GM18508 (cell line): ENCODE results near the gene TJP1.

Source experiments
- ATAC-seq: cut with Tn5 transposase; IDR thresholded peaks from one replicate; pipeline ENCODE4 v1.9.1; 2021; ENCODE audit warnings: moderate number of reproducible peaks; ENCODE audit not compliant: insufficient read depth, unreplicated experiment

The TJP1 gene

DNA sequence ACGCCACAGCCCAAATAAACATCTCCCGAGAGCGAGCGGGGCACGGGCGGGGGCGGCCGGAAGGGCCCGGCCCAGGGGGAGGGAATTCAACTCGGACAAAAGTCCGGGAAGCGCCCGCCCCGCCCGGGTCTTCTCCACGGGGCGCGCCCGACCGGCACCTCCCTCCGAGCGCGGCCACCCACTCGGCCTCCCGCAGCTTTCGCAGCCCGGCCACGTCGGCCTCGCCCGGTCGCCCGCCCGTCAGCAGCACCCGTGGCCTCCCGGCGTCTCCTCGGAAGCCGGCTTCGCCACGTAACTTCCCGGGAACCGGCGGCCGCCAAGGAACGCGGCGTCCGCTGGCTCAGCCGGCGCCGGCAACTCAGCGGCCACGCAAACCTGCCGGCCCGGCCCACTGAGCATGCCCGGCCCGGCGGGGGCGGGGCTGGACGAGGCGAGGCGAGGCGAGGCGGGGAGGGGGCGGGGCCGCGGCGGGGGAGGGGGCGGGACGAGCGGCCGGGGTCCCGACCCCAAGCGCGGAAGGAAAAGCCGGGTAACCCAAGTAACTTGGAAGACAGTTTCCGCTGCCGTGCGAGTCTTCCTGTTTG lies at the start of gene TJP1:
Gene TJP1 (minus strand): TSS at position 369 of the 584 bp plus-strand sequence. CDS start 440 bp downstream, outside the sequence.
- ATAC-seq = no peak

DNA sequence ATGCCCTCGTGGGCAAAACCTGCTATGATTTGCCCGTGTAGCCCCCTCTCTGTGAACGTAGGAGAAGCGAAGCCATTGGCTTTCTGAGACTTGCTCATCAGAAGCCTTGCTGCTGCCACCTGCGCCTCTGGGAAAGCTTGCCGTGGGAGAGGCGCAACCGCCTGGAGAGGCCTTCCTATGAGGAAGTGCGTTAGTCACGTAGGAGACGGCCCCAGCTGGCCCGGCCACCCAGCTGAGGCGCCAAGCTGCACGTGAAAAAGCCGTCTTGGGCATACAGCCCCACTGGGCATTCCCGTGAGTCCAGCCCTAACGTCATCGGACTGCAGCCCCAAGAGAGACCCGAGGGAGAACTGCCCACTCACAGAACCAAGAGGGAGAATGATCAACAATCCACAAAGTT lies 49.1 kb upstream of the TJP1 start:
- no peak for ATAC-seq

DNA sequence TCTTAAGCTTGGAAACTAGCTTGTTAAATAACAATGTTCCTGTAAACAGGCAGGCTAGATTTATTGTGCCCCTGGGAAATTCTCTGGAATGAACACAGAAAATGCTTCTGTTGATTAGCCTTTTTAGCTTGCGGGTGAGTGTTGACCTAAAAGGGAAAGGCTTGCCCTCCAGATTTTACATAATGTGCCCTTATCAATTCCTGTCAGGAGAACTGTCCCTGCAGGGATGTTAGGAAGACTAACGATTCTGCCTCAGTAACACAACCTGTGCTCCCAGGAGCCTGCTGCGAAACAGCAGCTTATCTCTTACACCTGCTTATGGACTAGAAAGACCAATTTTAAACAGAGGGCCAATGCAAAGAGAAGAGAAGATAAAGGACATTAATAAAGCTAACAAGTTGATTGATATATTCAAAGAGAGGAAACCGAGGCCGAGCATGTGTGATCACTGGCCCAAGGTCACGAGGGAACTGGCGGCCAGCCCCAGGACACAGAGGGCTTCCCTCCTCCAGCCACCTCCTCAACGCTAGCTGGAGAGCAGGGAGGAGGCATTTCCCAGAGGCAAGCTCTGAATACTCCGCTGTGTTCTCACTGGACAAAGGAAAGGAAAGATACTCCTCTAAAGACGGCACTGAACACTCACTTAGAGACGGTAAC lies 48.4 kb upstream of the TJP1 start:
- no peak for ATAC-seq

DNA sequence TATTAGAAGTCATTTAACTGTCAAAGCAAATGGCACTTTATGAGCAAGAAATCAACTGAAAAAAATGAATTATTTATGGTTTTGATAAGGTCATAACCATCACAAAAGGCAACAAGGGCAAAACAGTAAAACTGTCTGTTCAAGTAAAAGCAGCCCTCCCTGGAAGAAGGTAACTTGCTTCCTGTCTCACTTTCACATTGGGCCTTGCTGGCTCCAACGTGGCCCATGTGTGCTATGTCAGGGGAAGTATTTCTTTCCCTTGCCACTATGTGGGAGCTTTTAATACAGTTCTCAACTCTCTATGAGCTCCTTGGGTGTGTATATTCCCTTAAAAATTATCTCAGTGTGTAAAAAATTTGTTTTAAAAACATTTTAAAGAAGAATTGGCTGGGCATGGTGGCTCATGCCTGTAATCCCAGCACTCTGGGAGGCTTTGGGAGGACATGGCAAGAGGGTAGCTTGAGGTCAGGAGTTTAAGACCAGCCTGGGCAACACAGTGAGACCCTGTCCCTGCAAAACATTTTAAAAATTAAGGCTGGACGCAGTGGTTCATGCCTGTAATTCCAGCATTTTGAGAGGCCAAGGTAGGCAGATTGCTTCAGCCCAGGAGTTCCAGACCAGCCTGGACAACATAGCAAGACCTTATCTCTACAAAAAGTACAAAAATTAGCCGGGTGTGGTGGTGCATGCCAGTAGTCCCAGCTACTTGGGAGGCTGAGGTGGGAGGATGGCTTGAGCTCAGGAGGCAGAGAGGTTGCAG lies 45.2 kb upstream of the TJP1 start:
- no peak for ATAC-seq

DNA sequence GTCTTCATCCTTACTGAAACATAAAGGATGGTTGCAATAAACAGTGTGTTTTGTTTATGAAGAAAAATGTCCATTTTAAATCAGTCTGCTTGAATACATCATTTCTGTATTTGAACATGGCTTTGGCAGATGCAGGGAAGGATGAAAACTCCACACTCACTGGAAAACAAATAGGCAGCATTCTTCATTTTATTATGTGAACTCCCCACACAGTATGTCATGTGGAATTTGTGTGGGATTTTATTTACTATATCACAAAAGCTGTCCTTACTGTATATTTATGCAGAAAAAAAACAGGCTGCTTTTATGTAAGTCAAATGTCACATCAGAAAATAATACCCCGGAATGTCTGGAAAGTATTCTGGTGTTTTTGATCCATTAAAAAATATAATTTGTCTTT lies 44.1 kb upstream of the TJP1 start:
- no peak for ATAC-seq

DNA sequence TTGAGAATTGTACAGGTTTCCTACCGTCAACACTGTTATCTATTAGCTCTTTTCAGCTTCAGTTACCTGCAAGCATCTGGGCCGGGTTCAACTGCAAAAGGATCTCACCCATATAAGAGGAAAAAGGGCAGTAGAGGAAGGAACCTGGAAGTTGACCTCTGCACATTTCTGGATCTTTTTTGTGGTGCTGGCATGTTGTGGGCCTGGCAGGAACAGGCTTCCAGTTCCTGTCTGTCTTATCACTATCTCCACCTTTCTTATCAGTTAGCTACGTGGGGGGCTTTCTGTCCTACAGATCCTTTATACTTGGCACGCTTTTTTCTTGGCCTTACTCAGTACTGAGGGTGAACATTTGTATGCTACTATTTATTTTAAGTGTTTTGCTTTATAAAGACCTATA lies 42.2 kb upstream of the TJP1 start:
- ATAC-seq = no peak

DNA sequence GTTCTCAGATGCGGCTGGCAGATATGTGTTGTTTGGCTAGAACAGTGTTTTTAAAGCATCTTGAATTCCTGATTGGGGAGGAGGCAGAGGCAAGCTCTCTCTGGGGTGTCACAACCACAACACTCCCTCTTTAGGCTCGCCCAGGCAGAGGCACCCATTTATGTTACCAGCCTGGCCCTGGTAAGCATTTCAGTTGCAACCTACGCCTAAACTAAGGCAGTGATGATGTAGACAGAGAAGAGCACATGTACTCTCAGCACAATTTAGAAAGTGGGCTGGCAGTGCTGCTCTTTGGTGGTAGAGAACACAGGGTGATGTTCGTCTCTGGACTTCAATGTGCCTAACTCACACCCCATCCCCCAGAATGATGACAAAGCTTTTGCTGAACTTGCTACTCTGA lies 41.2 kb upstream of the TJP1 start:
- ATAC-seq = no peak

DNA sequence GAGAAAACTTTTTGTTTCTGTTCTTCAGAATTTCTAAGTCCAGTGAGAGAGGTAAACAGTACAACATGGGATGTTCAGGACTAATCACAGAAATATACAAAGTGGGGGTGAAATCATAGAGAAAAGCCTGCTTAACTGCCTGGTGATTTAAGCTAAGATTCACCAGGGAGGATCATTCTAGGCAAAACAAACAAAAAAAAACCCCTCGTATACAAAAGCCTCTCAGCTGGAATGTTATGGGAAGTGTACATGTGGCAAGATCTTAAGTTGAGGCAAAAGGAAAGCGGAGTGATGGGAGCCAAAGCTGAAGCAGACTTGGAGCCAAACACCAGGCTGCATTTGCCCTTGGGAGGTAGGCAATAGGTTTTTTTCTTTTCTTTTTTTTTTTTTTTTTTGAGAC lies 40.0 kb upstream of the TJP1 start:
- ATAC-seq = no peak

DNA sequence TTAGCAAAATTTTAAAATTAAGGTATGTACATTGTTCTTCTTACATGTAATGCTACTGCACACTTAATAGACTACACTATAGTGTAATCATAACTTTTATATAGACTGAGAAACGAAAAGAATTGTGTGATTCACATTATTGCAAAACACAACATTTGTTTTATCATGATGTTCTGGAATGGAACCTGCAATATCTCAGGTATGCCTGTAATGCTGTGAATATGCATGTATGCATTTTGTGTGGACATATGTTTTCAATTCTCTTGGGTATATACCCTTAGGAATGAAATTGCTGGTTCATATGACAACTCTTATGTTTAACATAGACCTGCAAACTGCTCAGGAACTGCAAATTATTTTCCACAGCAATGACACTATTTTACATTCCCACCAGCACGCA lies 38.6 kb upstream of the TJP1 start:
- no peak for ATAC-seq

DNA sequence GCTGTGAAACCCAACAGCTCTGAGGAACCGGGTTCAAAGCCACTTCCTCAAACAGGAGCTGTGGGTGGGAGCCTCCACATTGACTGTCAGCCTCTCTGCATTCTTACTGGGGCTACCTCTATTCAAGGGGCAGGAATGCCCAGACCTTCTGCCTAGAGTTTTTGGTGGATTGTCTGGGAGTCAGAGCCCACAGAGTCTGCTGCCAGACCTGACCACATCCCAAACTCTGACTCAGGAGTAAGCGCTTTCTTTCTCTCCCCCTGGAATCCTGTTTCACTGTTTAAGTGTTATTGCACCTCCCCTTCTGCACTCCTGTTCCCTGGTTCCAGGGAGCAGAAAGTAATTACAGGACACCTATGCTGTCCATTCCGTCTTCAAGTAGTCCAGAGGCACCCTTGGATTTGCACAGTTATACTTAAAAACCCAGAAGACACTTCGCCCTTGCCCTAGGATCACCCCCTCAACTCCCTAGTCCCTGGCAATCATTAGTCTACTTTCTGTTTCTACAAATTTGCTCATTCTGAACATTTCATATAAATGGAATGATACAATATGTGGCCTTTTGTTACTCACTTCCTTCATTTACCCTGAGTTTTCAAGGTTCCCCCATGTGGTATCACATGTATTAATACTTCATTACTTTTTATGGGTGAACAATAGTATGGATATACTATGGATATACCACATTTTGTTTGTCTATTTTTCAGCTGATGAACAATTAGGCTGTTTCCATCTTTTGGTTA lies 37.9 kb upstream of the TJP1 start:
- ATAC-seq = no peak

DNA sequence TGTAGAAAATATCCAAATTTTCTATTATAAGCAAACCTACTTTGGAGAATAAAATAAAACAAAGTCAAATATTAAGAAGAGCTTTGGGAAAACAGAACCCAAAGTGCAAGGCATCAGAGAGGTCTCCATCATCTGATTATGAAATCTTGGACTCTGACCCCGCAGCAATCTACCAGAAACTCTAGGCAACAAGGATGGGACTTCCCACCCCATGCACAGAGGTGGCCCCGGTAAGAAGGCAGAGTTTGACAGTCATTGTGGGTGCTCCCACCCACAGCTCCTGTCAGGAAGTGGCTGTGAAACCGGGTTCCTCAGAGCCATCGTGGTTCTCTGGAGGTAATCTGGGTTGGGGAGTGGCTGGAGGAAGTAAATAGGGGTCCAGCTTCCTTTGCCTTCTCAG lies 37.0 kb upstream of the TJP1 start:
- no peak for ATAC-seq

DNA sequence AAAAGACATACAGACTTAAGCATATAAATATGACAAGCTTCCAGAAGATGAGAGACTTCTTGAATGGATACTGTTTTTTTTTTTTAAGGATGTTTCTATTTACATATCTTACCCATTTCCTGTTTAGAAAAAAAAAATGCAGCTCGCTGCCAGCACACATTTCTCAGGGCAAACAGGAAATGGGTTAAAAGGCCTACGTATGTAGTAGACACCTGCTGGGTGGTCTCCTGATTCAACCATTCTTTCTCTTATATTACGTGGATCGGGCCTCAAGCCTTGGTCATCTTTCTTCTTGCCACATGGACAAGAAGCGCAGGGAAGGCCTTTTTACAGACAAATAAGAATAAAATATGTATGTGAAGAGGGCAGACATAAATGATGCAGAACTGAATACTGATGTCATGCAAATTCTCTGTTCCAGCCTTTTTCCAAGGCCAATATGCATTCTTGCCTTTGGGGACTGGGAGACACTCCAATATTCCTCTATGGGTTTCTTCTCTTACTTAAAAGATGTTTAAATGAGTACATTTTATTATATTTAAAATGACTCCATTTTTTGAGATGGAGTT lies 35.0 kb upstream of the TJP1 start:
- ATAC-seq = no peak

DNA sequence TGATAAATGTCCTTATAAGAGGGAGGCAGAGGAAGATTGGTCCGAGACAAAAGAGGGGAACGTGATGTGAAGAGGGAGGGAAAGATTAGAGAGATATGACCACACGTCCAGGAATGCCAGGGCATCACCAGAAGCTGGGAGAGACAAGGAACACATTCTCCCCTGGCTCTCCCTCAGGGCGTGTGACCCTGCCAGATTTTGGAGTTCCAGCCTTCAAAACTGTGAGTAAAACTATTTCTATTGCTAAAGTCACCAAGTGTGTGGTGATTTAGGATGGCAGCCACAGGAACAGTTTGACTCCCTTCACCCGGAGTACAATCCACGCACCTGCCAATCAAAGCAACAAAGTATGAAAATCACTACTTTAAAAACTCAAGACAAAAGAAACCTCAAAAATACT lies 32.1 kb upstream of the TJP1 start:
- no peak for ATAC-seq

DNA sequence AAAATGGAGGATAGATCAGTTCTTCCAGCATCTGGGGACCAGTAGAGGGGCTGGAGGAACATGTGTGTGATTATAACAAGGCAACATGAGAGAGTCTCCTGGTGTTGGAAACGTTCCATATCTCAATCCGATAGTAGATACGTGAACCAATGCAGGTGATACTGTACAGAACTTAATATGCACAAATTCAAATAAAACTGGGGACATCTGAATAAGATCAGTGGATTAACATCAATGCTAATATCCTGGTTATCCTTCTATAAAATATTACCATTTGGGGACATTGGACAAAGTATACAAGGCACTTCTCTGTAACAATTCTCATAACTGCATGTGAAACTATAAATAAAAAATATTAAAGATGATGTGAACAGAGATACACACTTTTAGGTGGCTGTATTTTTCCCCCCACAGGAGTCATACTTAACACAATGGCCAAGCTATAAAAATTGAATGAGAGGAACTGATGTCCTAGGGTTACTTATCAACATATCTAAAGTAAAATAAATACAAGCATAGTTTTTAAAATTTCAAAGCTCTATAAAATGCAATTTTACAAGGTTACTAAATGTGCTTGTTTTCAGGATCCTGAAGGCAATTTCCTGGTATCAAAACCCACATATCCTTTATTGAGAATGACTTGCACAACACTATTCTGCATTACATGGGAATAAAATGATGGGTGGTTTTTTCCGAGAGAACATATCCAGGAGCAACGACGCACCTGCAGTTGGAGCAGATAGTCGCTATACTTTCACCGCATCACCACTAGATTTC lies 31.1 kb upstream of the TJP1 start:
- ATAC-seq = no peak

DNA sequence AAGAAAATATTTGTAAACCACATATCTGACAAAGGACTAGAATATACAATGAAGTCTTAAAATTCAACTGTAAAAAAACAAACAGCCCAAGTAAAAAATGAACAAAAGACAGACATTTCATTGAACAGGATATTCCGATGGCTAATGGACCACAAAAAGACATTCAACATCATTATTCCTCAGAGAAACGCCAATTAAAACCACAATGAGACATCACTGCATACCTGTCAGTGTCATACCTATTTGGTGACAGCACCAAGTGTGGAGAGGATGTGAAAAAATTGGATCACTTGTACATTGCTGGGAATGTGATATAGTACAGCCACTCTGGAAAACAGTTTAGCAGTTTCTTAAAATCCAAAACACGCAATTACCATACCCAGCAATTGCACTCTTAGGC lies 29.9 kb upstream of the TJP1 start:
- no peak for ATAC-seq

DNA sequence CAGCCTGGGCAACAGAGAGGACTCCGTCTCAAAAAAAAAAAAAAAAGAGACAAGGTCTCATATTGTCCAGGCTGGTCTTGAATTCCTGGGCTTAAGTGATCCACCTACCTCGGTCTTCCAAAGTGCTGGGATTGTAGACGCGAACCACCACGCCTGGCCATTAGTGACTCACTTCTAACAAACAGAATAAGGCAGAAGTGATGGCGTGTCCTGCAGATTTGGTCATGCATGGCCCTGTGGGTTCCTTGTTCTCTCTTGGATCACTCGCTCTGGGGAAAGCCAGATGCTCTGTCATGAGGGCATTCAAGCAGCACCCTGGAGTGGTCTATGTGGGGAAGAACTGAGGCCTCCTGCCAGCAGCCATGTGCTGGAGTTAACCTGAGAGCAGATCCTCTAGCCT lies 27.4 kb upstream of the TJP1 start:
- ATAC-seq = no peak

DNA sequence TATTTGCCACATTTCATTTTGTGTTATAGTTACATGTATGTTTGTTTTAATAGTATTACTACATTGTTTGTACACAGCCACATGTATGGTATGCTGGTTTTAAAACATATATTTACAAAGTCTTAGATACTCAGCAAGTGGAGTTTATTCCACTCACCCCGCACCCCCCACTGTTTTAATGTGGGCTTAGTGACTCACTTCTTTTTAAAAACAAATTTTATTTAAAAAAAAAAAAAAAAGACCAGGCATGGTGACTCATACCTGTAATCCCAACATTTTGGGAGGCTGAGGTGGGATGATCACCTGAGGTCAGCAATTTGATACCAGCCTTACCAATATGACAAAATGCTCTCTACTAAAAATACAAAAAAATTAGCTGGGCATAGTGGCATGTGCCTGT lies 26.9 kb upstream of the TJP1 start:
- no peak for ATAC-seq

DNA sequence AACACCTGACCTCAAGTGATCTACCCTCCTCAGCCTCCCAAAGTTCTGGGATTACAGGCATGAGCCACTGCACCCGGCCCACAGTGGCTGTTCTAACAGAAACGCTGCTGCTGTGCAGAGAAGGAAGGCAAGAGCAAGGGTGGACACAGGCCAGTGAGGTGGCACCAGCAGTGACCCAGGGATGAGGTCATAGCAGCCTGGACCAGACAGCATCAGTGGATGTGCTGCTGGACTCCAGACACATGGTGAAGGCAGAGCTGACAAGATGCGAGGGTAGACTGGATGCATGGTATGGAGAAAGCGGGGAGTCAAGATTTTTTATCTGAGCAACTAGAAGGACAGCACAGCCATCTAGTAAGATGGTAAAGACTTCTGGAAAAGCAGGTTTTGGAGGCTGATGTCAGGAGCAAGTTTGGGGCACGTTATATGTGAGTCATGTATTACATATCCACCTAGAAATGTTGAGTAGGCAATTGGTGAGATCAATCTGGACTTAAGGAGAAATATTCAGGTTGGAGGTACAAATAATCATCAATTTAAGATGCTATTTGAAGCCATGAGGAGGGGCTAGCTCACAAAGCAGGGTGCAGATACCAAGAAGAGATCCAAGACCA lies 22.1 kb upstream of the TJP1 start:
- no peak for ATAC-seq

DNA sequence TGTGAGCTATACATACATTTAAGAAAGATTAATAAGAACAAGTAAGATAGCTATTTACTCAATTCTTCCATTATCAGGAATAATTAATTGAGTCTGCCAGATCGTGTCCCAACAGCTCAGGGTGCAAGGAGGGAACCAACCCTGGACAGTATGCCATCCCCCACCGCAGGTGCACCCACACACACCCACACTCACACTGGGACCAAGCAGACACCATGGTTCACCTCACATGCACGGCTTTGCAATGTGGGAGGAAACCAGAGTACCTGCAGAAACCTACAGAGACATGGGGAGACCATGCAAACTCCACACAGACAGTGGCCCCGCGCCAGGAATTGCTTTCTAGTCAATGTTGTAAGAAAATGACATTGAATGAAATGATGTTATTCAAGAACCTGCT lies 20.0 kb upstream of the TJP1 start:
- no peak for ATAC-seq

DNA sequence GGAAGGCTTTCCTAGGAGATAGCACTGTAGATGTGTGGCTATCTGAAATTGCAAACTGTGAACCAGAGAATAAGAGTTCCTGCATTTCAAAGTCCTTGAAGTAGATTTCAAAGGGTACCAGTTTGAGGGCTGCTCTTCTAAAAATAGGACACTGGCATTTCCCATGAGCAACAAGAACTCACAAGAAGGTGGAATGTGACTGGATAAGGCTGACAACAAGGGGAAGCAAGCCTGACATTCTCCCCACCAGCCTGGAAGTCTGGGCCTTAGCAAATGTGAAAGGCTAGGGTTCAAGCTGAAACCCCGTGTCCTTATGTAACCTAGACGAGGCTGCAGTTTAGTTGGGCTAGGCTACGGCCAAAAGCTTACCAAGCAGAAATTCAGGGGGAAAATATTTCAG lies 18.7 kb upstream of the TJP1 start:
- ATAC-seq = no peak
